IPS-18a (cell line): ENCODE results near the gene ITPKB.
"Not testable (repeated sequence)": the region's sequence is repeated elsewhere in the genome, so short reads cannot be mapped to it uniquely, and the experiment has no call there.

ENCODE experiments used
- H3K27ac ChIP-seq: one replicate; pipeline ENCODE4 v1.5.1; 2013; ENCODE audit warnings: low read length
- H3K27me3 ChIP-seq: one replicate; pipeline ENCODE4 v1.6.1; 2013; ENCODE audit warnings: mild to moderate bottlenecking, low read length; ENCODE audit not compliant: control insufficient read depth, insufficient read depth
- H3K36me3 ChIP-seq: one replicate; pipeline ENCODE4 v1.6.1; 2013; ENCODE audit warnings: low read depth, low read length; ENCODE audit not compliant: control insufficient read depth
- H3K4me1 ChIP-seq: one replicate; pipeline ENCODE4 v1.6.1; 2013; ENCODE audit warnings: low read depth, low read length; ENCODE audit not compliant: control insufficient read depth
- H3K4me3 ChIP-seq: one replicate; pipeline ENCODE4 v1.5.1; 2013; ENCODE audit warnings: low read length
- H3K9ac ChIP-seq: one replicate; pipeline ENCODE4 v1.6.1; 2013; ENCODE audit warnings: mild to moderate bottlenecking, low read length, moderate library complexity
- H3K9me3 ChIP-seq: one replicate; pipeline ENCODE4 v1.6.1; 2013; ENCODE audit warnings: low read depth, low read length; ENCODE audit not compliant: control insufficient read depth

Gene ITPKB

GRCh38 chr1:226723657-226724532 lies 15.2 kb downstream of the ITPKB start:
- Histone ChIP-seq H3K27ac (no peak overlapping the region), H3K4me1 (peaks cover 40% of the 10 kb centered on the region), H3K4me3 (peak overlapping the region; percentile 16), H3K9me3 (no peaks in the 10 kb centered on the region), H3K36me3 (no peaks in the 10 kb centered on the region), H3K27me3 (no peaks in the 10 kb centered on the region), H3K9ac (no peak overlapping the region)

- no peak overlapping the region for H3K4me3 ChIP-seq
These were observed 16.0 kb downstream of the ITPKB start for GRCh38 chr1:226722901-226723656.

GRCh38 chr1:226722240-226722900 lies 16.7 kb downstream of the ITPKB start:
- Histone ChIP-seq H3K4me3 (no peak overlapping the region), H3K27me3 (no peaks in the 10 kb centered on the region), H3K27ac (no peak overlapping the region), H3K9me3 (no peaks in the 10 kb centered on the region), H3K36me3 (no peaks in the 10 kb centered on the region), H3K9ac (no peak overlapping the region), H3K4me1 (peaks cover 34% of the 10 kb centered on the region)

More at GRCh38 chr1:226722901-226723656, 16.0 kb downstream of the ITPKB start:
- Histone ChIP-seq H3K27ac (no peak overlapping the region), H3K4me1 (peaks cover 40% of the 10 kb centered on the region), H3K36me3 (no peaks in the 10 kb centered on the region), H3K9ac (no peak overlapping the region), H3K27me3 (no peaks in the 10 kb centered on the region), H3K9me3 (no peaks in the 10 kb centered on the region)

- not testable (repeated sequence) for H3K27me3 ChIP-seq, H3K36me3 ChIP-seq, H3K9ac ChIP-seq, H3K4me3 ChIP-seq, H3K9me3 ChIP-seq, H3K27ac ChIP-seq
- H3K4me1 ChIP-seq: peaks cover 29% of the 10 kb centered on the region
These were observed 18.5 kb downstream of the ITPKB start for GRCh38 chr1:226720574-226720973.

- H3K36me3 ChIP-seq: no peaks in the 10 kb centered on the region
- no peak overlapping the region for H3K4me3 ChIP-seq
- no peaks in the 10 kb centered on the region for H3K9me3 ChIP-seq
- no peak overlapping the region for H3K27ac ChIP-seq
- peaks cover 26% of the 10 kb centered on the region for H3K4me1 ChIP-seq
- no peak overlapping the region for H3K9ac ChIP-seq
- H3K27me3 ChIP-seq: no peaks in the 10 kb centered on the region
These were observed 19.3 kb downstream of the ITPKB start for GRCh38 chr1:226719596-226720387.

- Histone ChIP-seq H3K4me3 (no peak overlapping the region), H3K9ac (no peak overlapping the region), H3K36me3 (no peaks in the 10 kb centered on the region), H3K27me3 (no peaks in the 10 kb centered on the region), H3K4me1 (peaks cover 4% of the 10 kb centered on the region), H3K27ac (no peak overlapping the region), H3K9me3 (no peaks in the 10 kb centered on the region)
These were observed 21.7 kb downstream of the ITPKB start for GRCh38 chr1:226717256-226717909.

- Histone ChIP-seq H3K9ac (no peak overlapping the region), H3K27me3 (no peaks in the 10 kb centered on the region), H3K4me1 (peaks cover 4% of the 10 kb centered on the region)
These were observed 22.5 kb downstream of the ITPKB start for GRCh38 chr1:226716577-226716976.

GRCh38 chr1:226714148-226714547 lies 24.9 kb downstream of the ITPKB start:
- Histone ChIP-seq H3K36me3 (no peaks in the 10 kb centered on the region), H3K27ac (no peak overlapping the region), H3K9me3 (no peaks in the 10 kb centered on the region), H3K9ac (no peak overlapping the region), H3K4me3 (no peak overlapping the region), H3K27me3 (no peaks in the 10 kb centered on the region), H3K4me1 (no peaks in the 10 kb centered on the region)

More at GRCh38 chr1:226716577-226716976, 22.5 kb downstream of the ITPKB start:
- Histone ChIP-seq H3K36me3 (no peaks in the 10 kb centered on the region), H3K27ac (no peak overlapping the region), H3K9me3 (no peaks in the 10 kb centered on the region), H3K4me3 (no peak overlapping the region)

- H3K9ac ChIP-seq: no peak overlapping the region
- no peak overlapping the region for H3K27ac ChIP-seq
- H3K9me3 ChIP-seq: no peaks in the 10 kb centered on the region
- no peaks in the 10 kb centered on the region for H3K36me3 ChIP-seq
- H3K4me1 ChIP-seq: no peaks in the 10 kb centered on the region
- no peak overlapping the region for H3K4me3 ChIP-seq
- H3K27me3 ChIP-seq: no peaks in the 10 kb centered on the region
These were observed 26.2 kb downstream of the ITPKB start for GRCh38 chr1:226712742-226713419.

GRCh38 chr1:226711976-226712741 lies 26.9 kb downstream of the ITPKB start:
- no peaks in the 10 kb centered on the region for H3K9me3 ChIP-seq
- H3K4me1 ChIP-seq: no peaks in the 10 kb centered on the region
- no peak overlapping the region for H3K9ac ChIP-seq
- no peak overlapping the region for H3K4me3 ChIP-seq
- no peak overlapping the region for H3K27ac ChIP-seq
- H3K27me3 ChIP-seq: no peaks in the 10 kb centered on the region
- H3K36me3 ChIP-seq: no peaks in the 10 kb centered on the region
